ENCODE measurements around the gene THUMPD2.

- TF ChIP-seq EZH2 (IDR thresholded peaks at IDR 0.05) = no peak
- TF ChIP-seq POLR2AphosphoS5 (IDR thresholded peaks at IDR 0.05; ENCODE audit: borderline replicate concordance, low read depth, low read length) = no peak
- TF ChIP-seq FOXP2 (optimal IDR thresholded peaks at IDR 0.05; ENCODE audit: control extremely low read depth, extremely low read length, insufficient read depth) = no peak
Measured at GRCh38 chr2:39786761-39787522, 7.9 kb upstream of the THUMPD2 start.

All from SK-N-MC (cell line).